ENCODE data around the gene MUC13.

MUC13 gene

GRCh38 chr3:124904835-124905492, 29.6 kb downstream of the MUC13 start:
- no peak for TF ChIP-seq CTCF (IDR thresholded peaks at IDR 0.05; ENCODE audit: low read depth, low read length)
- no peak for DNase-seq (ENCODE audit: low read depth in 2 of 2)
- H3K4me3 ChIP-seq (replicated peaks in 1 of 2; ENCODE audit: low read depth in 2 of 2, low read length in 2 of 2): no peak overlapping the region

GRCh38 chr3:124903896-124904834, 30.4 kb downstream of the MUC13 start:
- TF ChIP-seq CTCF (IDR thresholded peaks at IDR 0.05; ENCODE audit: low read depth, low read length): no peak
- DNase-seq (ENCODE audit: low read depth in 2 of 2): no peak

GRCh38 chr3:124896824-124897526, 37.6 kb downstream of the MUC13 start:
- DNase-seq (ENCODE audit: low read depth in 2 of 2): no peak
- no peak overlapping the region for H3K4me3 ChIP-seq (replicated peaks in 1 of 2; ENCODE audit: low read depth in 2 of 2, low read length in 2 of 2)
- no peak for TF ChIP-seq CTCF (IDR thresholded peaks at IDR 0.05; ENCODE audit: low read depth, low read length)

More at GRCh38 chr3:124903896-124904834, 30.4 kb downstream of the MUC13 start:
- no peak overlapping the region for H3K4me3 ChIP-seq (replicated peaks in 1 of 2; ENCODE audit: low read depth in 2 of 2, low read length in 2 of 2)

- H3K4me3 ChIP-seq (replicated peaks in 1 of 2; ENCODE audit: low read depth in 2 of 2, low read length in 2 of 2): no peak overlapping the region
- no peak for TF ChIP-seq CTCF (IDR thresholded peaks at IDR 0.05; ENCODE audit: low read depth, low read length)
- DNase-seq (ENCODE audit: low read depth in 2 of 2): no peak
Observed at GRCh38 chr3:124895756-124896155, 38.8 kb downstream of the MUC13 start.

- no peak for TF ChIP-seq CTCF (IDR thresholded peaks at IDR 0.05; ENCODE audit: low read depth, low read length)
Observed at GRCh38 chr3:124893526-124893925, 41.0 kb downstream of the MUC13 start.

GRCh38 chr3:124890573-124891190, 43.9 kb downstream of the MUC13 start:
- TF ChIP-seq CTCF (IDR thresholded peaks at IDR 0.05; ENCODE audit: low read depth, low read length): no peak
- DNase-seq (ENCODE audit: low read depth in 2 of 2): no peak
- H3K4me3 ChIP-seq (replicated peaks in 1 of 2; ENCODE audit: low read depth in 2 of 2, low read length in 2 of 2): no peak overlapping the region

More at GRCh38 chr3:124893526-124893925, 41.0 kb downstream of the MUC13 start:
- no peak overlapping the region for H3K4me3 ChIP-seq (replicated peaks in 1 of 2; ENCODE audit: low read depth in 2 of 2, low read length in 2 of 2)
- DNase-seq (ENCODE audit: low read depth in 2 of 2): no peak
